WTC11 (cell line): ENCODE results near the gene CORO1C. TPM values are rescaled to one million over a fixed set of nuclear protein-coding genes. Genes with fewer than 3 reads are reported as not detected.
A peak's percentile ranks its signal among the peaks of the same experiment; 100 is the strongest.
"Not testable (repeated sequence)": the region's sequence is repeated elsewhere in the genome, so short reads cannot be mapped to it uniquely, and the experiment has no call there.

ENCODE experiments used
- ATAC-seq: fragments of 200-7000 bp; cut with Tn5 transposase; 2 replicates; pipeline ENCODE4 v1.10.0; 2021; ENCODE audit warnings: mild to moderate bottlenecking, moderate library complexity
- CTCF ChIA-PET: fragments of 300-600 bp; sonication (Branson Sonifier 250); formaldehyde crosslinking; loops from one replicate; lab custom pipeline; 2021; ENCODE audit warnings: antibody characterized with exemption; lab: Charles Lee
- POLR2A ChIA-PET: fragments of 350-600 bp; sonication (Branson Sonifier 250); formaldehyde crosslinking; loops from one replicate; lab custom pipeline; 2021; ENCODE audit warnings: antibody characterized with exemption; lab: Charles Lee
- DNase-seq: peaks from one replicate; pipeline ENCODE4 v3.0.0; 2021; ENCODE audit warnings: low spot score
- H3K27ac Mint-ChIP-seq: 2 replicates; pipeline ENCODE4 v1.8.0; 2021; ENCODE audit warnings: mixed read lengths
- H3K27me3 Mint-ChIP-seq: 2 replicates; pipeline ENCODE4 v1.8.0; 2021; ENCODE audit warnings: low read depth, mild to moderate bottlenecking, moderate library complexity, mixed read lengths
- H3K36me3 Mint-ChIP-seq: 2 replicates; pipeline ENCODE4 v1.8.0; 2021; ENCODE audit warnings: mixed read lengths
- H3K4me1 Mint-ChIP-seq: 2 replicates; pipeline ENCODE4 v1.8.0; 2022; ENCODE audit warnings: mixed read lengths
- H3K4me3 Mint-ChIP-seq: 2 replicates; pipeline ENCODE4 v1.8.0; 2021; ENCODE audit warnings: mild to moderate bottlenecking, moderate library complexity, mixed read lengths
- H3K9me3 Mint-ChIP-seq: 2 replicates; pipeline ENCODE4 v1.8.0; 2021; ENCODE audit warnings: mixed read lengths
- ATF1 ChIP-seq: sonication (generic); formaldehyde crosslinking; IDR thresholded peaks from 2 replicates; pipeline ENCODE4 v1.8.1; 2023; ENCODE audit warnings: mild to moderate bottlenecking, moderate library complexity, missing genetic modification reagents
- ESRRA ChIP-seq: sonication (generic); formaldehyde crosslinking; IDR thresholded peaks from 2 replicates; pipeline ENCODE4 v1.8.1; 2022; ENCODE audit warnings: mild to moderate bottlenecking, missing genetic modification reagents, borderline replicate concordance
- GABPB1 ChIP-seq: sonication (generic); formaldehyde crosslinking; IDR thresholded peaks from 2 replicates; pipeline ENCODE4 v1.8.1; 2023; ENCODE audit warnings: mild to moderate bottlenecking, missing genetic modification reagents
- JAZF1 ChIP-seq: fragments of 250-450 bp; sonication (Bioruptor Pico); IDR thresholded peaks from 2 replicates; pipeline ENCODE4 v1.9.0; 2021; ENCODE audit warnings: moderate library complexity, mild to moderate bottlenecking, inconsistent platforms
- JUN ChIP-seq: sonication (generic); formaldehyde crosslinking; IDR thresholded peaks from 2 replicates; pipeline ENCODE4 v1.8.0; 2023; ENCODE audit warnings: mild to moderate bottlenecking, missing genetic modification reagents
- OVOL2 ChIP-seq: fragments of 250-450 bp; sonication (Bioruptor Pico); IDR thresholded peaks from 2 replicates; pipeline ENCODE4 v1.9.0; 2021; ENCODE audit warnings: mild to moderate bottlenecking, borderline replicate concordance
- ZBTB21 ChIP-seq: sonication (generic); formaldehyde crosslinking; IDR thresholded peaks from 2 replicates; pipeline ENCODE4 v1.8.1; 2023; ENCODE audit warnings: mild to moderate bottlenecking, missing genetic modification reagents, borderline replicate concordance
- ZNF121 ChIP-seq: sonication (generic); formaldehyde crosslinking; IDR thresholded peaks from 2 replicates; pipeline ENCODE4 v1.8.0; 2023; ENCODE audit warnings: missing genetic modification reagents
- total RNA-seq: library from RNA; stranded (reverse); gene quantifications from 3 replicates; pipeline ENCODE4 v1.2.3, GENCODE V29; 2021
- TF ChIP-seq, protein P1 (sequence below): sonication (generic); formaldehyde crosslinking; conservative IDR thresholded peaks from 2 replicates; pipeline ENCODE4 v1.8.1; 2023; ENCODE audit warnings: mild to moderate bottlenecking, low read depth, missing genetic modification reagents, moderate library complexity
- TF ChIP-seq, protein P2 (sequence below): sonication (generic); formaldehyde crosslinking; IDR thresholded peaks from 2 replicates; pipeline ENCODE4 v1.8.1; 2023; ENCODE audit warnings: mild to moderate bottlenecking, missing genetic modification reagents
- TF ChIP-seq, protein P3 (sequence below): fragments of 250-450 bp; sonication (Bioruptor Pico); IDR thresholded peaks from 2 replicates; pipeline ENCODE4 v1.9.0; 2021; ENCODE audit warnings: mild to moderate bottlenecking
- TF ChIP-seq, protein P4 (sequence below): fragments of 250-450 bp; sonication (Bioruptor Pico); conservative IDR thresholded peaks from 2 replicates; pipeline ENCODE4 v1.9.0; 2021; ENCODE audit warnings: mild to moderate bottlenecking

CORO1C gene
- total RNA-seq, 1 experiment from 2014 or later = 113 TPM

DNA sequence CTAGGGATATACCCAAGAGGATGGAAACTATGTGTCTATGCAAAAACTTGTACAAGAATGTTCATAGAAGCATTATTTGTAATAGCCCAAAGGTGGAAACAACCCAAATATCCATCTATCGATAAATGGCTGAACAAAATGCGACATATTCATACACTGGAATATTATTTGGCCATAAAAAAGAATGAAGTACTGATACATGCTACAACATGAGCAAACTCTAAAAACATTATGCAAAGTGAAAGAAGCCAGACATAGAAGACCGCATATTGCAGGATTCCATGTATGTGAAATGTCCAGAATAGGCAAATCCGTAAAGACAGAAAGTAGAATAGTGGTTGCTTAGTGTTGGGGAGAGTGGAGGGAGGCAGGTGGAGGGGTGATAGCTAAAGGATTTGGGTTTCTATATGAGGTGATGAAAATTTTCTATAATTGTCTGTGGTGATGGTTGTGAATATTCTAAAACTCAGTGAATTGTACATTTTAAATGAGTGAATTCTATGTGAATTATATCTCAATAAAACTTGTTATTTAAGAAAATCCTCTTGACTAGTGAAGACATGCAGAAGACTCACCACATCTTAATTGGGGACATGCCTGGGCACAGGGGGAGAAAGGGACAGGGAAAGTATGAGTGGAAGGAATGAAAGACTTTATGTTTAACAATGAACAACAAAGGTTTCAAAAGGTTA lies 67.8 kb downstream of the CORO1C start:
- ChIA-PET CTCF (interaction anchor here (0.7 to 3.7 kb wide), 17 partner anchors 10 to 287 kb away, joined by 3 to 98 read pairs (median 9); no protein-coding TSS in a partner anchor), POLR2A (no interaction called here)
- ATAC-seq (no peak), DNase-seq (no peak)
- H3K9me3 Mint-ChIP-seq = no peaks in the 10 kb centered on the region
- peaks cover 10% of the 10 kb centered on the region for H3K36me3 Mint-ChIP-seq
- TF ChIP-seq JAZF1 (CRISPR knock-in tag) = no peak
- TF ChIP-seq, protein P1, sequence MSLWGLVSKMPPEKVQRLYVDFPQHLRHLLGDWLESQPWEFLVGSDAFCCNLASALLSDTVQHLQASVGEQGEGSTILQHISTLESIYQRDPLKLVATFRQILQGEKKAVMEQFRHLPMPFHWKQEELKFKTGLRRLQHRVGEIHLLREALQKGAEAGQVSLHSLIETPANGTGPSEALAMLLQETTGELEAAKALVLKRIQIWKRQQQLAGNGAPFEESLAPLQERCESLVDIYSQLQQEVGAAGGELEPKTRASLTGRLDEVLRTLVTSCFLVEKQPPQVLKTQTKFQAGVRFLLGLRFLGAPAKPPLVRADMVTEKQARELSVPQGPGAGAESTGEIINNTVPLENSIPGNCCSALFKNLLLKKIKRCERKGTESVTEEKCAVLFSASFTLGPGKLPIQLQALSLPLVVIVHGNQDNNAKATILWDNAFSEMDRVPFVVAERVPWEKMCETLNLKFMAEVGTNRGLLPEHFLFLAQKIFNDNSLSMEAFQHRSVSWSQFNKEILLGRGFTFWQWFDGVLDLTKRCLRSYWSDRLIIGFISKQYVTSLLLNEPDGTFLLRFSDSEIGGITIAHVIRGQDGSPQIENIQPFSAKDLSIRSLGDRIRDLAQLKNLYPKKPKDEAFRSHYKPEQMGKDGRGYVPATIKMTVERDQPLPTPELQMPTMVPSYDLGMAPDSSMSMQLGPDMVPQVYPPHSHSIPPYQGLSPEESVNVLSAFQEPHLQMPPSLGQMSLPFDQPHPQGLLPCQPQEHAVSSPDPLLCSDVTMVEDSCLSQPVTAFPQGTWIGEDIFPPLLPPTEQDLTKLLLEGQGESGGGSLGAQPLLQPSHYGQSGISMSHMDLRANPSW (CRISPR knock-in tag) = no peak
- TF ChIP-seq, protein P2, sequence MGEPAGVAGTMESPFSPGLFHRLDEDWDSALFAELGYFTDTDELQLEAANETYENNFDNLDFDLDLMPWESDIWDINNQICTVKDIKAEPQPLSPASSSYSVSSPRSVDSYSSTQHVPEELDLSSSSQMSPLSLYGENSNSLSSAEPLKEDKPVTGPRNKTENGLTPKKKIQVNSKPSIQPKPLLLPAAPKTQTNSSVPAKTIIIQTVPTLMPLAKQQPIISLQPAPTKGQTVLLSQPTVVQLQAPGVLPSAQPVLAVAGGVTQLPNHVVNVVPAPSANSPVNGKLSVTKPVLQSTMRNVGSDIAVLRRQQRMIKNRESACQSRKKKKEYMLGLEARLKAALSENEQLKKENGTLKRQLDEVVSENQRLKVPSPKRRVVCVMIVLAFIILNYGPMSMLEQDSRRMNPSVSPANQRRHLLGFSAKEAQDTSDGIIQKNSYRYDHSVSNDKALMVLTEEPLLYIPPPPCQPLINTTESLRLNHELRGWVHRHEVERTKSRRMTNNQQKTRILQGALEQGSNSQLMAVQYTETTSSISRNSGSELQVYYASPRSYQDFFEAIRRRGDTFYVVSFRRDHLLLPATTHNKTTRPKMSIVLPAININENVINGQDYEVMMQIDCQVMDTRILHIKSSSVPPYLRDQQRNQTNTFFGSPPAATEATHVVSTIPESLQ (CRISPR knock-in tag) = no peak
- TF ChIP-seq ZNF121 (CRISPR knock-in tag) = no peak
- TF ChIP-seq GABPB1 (CRISPR knock-in tag) = no peak
- TF ChIP-seq, protein P3, sequence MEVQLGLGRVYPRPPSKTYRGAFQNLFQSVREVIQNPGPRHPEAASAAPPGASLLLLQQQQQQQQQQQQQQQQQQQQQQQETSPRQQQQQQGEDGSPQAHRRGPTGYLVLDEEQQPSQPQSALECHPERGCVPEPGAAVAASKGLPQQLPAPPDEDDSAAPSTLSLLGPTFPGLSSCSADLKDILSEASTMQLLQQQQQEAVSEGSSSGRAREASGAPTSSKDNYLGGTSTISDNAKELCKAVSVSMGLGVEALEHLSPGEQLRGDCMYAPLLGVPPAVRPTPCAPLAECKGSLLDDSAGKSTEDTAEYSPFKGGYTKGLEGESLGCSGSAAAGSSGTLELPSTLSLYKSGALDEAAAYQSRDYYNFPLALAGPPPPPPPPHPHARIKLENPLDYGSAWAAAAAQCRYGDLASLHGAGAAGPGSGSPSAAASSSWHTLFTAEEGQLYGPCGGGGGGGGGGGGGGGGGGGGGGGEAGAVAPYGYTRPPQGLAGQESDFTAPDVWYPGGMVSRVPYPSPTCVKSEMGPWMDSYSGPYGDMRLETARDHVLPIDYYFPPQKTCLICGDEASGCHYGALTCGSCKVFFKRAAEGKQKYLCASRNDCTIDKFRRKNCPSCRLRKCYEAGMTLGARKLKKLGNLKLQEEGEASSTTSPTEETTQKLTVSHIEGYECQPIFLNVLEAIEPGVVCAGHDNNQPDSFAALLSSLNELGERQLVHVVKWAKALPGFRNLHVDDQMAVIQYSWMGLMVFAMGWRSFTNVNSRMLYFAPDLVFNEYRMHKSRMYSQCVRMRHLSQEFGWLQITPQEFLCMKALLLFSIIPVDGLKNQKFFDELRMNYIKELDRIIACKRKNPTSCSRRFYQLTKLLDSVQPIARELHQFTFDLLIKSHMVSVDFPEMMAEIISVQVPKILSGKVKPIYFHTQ (CRISPR knock-in tag) = no peak
- TF ChIP-seq, protein P4, sequence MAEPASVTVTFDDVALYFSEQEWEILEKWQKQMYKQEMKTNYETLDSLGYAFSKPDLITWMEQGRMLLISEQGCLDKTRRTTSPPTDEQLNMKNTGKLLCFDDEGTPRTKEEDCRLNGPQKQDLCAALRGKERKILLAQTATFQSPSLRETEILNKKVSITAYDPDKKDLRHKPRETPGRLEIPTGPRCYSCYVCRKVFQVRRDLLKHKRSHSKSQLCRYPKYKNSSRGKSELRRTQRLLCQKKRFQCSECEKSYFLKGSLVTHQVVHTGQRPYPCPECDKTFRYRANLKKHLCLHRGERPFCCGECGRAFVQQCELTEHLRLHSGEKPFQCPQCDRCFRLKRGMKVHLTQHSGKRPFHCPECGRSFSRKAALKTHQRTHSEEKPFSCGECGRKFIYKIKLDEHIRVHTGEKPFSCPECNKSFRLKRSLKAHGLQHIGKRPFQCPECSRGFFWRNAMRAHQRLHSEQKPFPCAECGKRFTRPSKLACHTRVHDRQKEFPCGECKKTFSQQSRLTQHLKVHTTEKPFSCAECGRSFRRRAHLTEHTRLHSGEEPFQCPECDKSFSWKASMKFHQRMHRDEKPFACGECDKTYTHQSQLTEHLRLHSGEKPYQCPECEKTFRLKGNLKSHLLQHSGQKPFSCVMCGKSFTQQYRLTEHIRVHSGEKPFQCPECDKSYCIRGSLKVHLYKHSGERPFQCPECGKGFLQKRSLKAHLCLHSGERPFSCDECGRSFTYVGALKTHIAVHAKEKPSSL = no peak
- no peak for TF ChIP-seq OVOL2
- no peak for TF ChIP-seq ESRRA (CRISPR knock-in tag)
- no peak for TF ChIP-seq ATF1 (CRISPR knock-in tag)
- no peak for TF ChIP-seq ZBTB21 (CRISPR knock-in tag)
- no peak for TF ChIP-seq JUN (CRISPR knock-in tag)
- H3K4me3 Mint-ChIP-seq = no peak overlapping the region
- peak overlapping the region; percentile 15 for H3K27ac Mint-ChIP-seq
- no peaks in the 10 kb centered on the region for H3K27me3 Mint-ChIP-seq
- peaks cover 29% of the 10 kb centered on the region for H3K4me1 Mint-ChIP-seq

DNA sequence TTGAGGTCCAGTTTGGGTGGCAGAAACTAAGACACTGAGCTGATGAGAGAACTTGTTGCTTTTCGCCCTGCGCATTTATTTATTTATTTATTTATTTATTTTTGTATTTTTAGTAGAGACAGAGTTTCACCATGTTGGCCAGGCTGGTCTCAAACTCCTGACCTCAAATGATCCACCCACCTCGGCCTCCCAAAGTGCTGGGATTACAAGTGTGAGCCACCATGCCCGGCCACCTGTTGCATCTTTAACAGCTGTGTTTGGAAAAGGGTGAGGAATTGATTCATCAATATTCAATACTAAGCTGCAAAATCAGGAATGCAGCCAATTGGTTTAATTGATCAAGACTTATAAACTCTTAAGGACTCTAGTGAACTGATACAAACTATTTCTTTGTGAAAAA lies 73.2 kb downstream of the CORO1C start:
- H3K27me3 Mint-ChIP-seq, ATAC-seq, DNase-seq, CTCF ChIA-PET, POLR2A ChIA-PET, H3K9me3 Mint-ChIP-seq, H3K4me3 Mint-ChIP-seq, H3K27ac Mint-ChIP-seq: not testable (repeated sequence)
- Mint-ChIP-seq H3K4me1 (peaks cover 18% of the 10 kb centered on the region), H3K36me3 (peaks cover 39% of the 10 kb centered on the region)
